BE2C (cell line): Measurements from ENCODE around the gene APBA1.

Experiments used
- DNase-seq: peaks from one replicate; pipeline ENCODE4 v3.0.0-alpha.2; 2020
- H3K27me3 ChIP-seq: fragments of 250-450 bp; sonication (Bioruptor Pico); 2 replicates; pipeline ENCODE4 v1.5.1; 2020; ENCODE audit warnings: mild to moderate bottlenecking
- H3K36me3 ChIP-seq: fragments of 250-450 bp; sonication (Bioruptor Pico); 2 replicates; pipeline ENCODE4 v1.5.1; 2020; ENCODE audit warnings: mild to moderate bottlenecking
- H3K4me1 ChIP-seq: fragments of 250-450 bp; sonication (Bioruptor Pico); 2 replicates; pipeline ENCODE4 v1.5.1; 2020
- H3K4me3 ChIP-seq: 2 replicates; pipeline ENCODE4 v1.5.1; 2011; ENCODE audit warnings: low read depth, low read length
- H3K9me3 ChIP-seq: fragments of 250-450 bp; sonication (Bioruptor Pico); 2 replicates; pipeline ENCODE4 v1.5.1; 2020
- TF ChIP-seq, protein P1 (sequence below): IDR thresholded peaks from 2 replicates; pipeline ENCODE4 v1.5.1; 2012; ENCODE audit warnings: mild to moderate bottlenecking, low read depth, low read length

APBA1 gene

DNA sequence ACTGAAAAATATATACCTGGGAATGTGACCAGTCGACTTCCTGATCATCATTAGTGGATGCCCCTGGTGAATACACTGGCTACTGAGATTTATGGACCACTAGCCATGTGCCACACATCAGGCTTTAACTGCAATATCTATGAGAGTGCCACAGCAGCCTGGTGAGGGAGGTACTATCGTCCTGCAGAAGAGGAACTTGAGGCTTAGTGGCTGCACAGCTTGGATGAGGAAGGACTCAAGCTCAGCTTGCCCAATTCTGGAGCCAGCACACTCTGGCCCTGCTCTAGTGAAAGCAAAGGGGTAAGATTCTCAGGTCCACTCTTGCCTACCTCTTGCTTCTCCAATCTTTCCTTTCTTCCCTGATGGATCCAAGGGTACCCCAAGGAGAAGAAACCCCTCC is 217.8 kb downstream of the APBA1 start:
- no peak for DNase-seq
- Histone ChIP-seq H3K27me3 (no peaks in the 10 kb centered on the region), H3K9me3 (no peaks in the 10 kb centered on the region), H3K4me3 (no peak overlapping the region), H3K4me1 (no peaks in the 10 kb centered on the region), H3K36me3 (peaks cover 34% of the 10 kb centered on the region)
- TF ChIP-seq, protein P1, sequence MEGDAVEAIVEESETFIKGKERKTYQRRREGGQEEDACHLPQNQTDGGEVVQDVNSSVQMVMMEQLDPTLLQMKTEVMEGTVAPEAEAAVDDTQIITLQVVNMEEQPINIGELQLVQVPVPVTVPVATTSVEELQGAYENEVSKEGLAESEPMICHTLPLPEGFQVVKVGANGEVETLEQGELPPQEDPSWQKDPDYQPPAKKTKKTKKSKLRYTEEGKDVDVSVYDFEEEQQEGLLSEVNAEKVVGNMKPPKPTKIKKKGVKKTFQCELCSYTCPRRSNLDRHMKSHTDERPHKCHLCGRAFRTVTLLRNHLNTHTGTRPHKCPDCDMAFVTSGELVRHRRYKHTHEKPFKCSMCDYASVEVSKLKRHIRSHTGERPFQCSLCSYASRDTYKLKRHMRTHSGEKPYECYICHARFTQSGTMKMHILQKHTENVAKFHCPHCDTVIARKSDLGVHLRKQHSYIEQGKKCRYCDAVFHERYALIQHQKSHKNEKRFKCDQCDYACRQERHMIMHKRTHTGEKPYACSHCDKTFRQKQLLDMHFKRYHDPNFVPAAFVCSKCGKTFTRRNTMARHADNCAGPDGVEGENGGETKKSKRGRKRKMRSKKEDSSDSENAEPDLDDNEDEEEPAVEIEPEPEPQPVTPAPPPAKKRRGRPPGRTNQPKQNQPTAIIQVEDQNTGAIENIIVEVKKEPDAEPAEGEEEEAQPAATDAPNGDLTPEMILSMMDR, result no peak

DNA sequence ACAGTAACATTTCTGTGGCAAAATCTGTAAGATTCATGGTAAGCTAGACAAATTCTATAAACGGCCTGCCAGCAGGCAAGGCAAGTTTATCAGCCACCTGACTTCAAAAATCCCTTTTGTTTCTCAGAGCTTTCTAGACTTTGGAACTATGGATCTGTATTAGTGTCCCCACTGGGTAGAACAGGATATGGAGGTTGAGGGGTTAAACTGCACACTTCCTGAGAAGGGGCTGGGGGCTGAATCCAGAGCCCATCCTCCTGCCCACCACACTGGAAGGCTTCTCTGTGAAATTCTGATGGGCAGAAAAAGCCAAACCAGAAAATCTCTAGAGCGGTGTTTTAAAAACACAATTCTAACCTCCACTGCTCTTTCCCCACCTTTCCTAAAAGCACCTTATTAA is 218.4 kb downstream of the APBA1 start:
- Histone ChIP-seq H3K36me3 (peaks cover 40% of the 10 kb centered on the region), H3K27me3 (no peaks in the 10 kb centered on the region), H3K4me3 (no peak overlapping the region), H3K9me3 (no peaks in the 10 kb centered on the region), H3K4me1 (no peaks in the 10 kb centered on the region)
- no peak for DNase-seq
- TF ChIP-seq, protein P1, result no peak

- Histone ChIP-seq H3K4me3 (no peak overlapping the region), H3K9me3 (no peaks in the 10 kb centered on the region), H3K36me3 (peaks cover 44% of the 10 kb centered on the region), H3K4me1 (no peaks in the 10 kb centered on the region), H3K27me3 (no peaks in the 10 kb centered on the region)
- TF ChIP-seq, protein P1, result no peak
- DNase-seq, result no peak
These were observed 219.9 kb downstream of the APBA1 start for GRCh38 chr9:69452110-69452782.

DNA sequence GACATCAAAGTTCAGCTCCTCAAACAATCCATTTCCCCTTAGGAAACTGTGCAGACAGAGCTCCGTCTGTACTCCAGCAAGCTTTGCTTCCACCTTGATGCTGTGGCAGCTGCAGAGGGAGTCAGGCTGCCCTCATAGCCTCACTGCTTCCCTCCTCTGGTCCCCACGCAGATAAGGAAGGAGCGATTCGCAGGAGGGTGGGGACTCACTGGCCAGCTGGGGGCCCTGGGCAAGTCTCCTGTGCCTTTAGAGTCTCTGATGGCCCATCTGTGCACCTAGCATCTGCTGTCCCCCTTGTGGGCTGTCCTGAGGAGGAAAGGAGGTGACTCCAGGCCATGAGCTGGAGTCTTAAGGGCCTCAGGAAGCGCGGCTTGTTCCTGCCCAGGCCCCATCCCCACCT is 225.7 kb downstream of the APBA1 start:
- H3K36me3 ChIP-seq, result peaks cover 28% of the 10 kb centered on the region
- no peak for DNase-seq
- H3K4me3 ChIP-seq, result no peak overlapping the region
- H3K27me3 ChIP-seq, result no peaks in the 10 kb centered on the region
- TF ChIP-seq, protein P1, result no peak
- H3K9me3 ChIP-seq, result no peaks in the 10 kb centered on the region
- H3K4me1 ChIP-seq, result no peaks in the 10 kb centered on the region

DNA sequence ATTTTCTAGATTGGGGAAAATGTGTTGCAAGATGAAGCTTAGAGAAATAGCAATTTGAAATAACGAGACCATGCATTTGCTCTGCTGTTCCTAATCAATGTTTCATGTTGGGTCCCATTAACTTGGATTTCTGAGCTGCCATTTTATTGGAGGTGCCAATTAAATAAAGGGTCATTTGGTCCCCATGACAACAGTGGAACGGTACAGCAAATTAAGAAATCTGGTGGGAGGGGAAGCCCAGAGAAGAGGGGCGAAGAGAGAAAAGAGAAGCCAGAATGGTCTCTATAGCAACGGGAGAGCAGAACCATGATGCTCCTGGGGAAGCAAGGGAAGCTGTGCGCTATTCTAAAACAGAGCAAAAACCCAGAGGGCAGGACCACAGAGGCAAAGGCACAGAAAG is 226.9 kb downstream of the APBA1 start:
- Histone ChIP-seq H3K9me3 (no peaks in the 10 kb centered on the region), H3K4me1 (no peaks in the 10 kb centered on the region), H3K4me3 (no peak overlapping the region), H3K27me3 (no peaks in the 10 kb centered on the region), H3K36me3 (peaks cover 34% of the 10 kb centered on the region)
- no peak for DNase-seq
- TF ChIP-seq, protein P1, result no peak

DNA sequence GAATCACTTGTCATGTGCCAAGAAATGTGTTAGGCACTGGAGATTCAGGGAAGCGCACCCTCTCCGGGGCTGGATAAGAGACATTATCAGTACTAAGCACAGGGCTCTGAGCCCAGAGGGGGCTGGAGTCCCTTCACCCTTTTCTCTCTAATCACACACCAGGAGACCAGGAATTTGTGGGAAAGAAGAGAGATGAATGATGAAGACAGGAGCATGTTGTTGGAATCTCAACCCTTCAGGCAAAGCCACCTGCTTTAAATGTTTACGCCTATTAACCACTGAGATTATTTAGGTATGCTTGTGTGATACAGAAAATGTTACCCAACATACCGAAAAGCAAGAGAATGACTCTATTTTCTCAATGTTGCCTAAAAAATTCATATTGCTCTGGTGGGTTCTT is 227.4 kb downstream of the APBA1 start:
- no peak for DNase-seq
- Histone ChIP-seq H3K4me3 (no peak overlapping the region), H3K27me3 (no peaks in the 10 kb centered on the region), H3K36me3 (peaks cover 38% of the 10 kb centered on the region), H3K9me3 (no peaks in the 10 kb centered on the region), H3K4me1 (no peaks in the 10 kb centered on the region)
- TF ChIP-seq, protein P1, result no peak
